Mesothelial cell of epicardium (in vitro differentiated cells): ENCODE data around the gene ITGB6. TPM values are rescaled to one million over a fixed set of nuclear protein-coding genes. Genes with fewer than 3 reads are reported as not detected.

ENCODE experiments used
- DNase-seq, 2 experiments: peaks; one replicate each; pipeline ENCODE4 v3.0.0; 2021; ENCODE audit warnings: low spot score in 2 of 2; ENCODE audit not compliant: unreplicated experiment in 2 of 2
- H3K27ac Mint-ChIP-seq: 2 replicates; pipeline ENCODE4 v1.8.0; 2021; ENCODE audit warnings: mixed read lengths
- H3K27me3 Mint-ChIP-seq: 2 replicates; pipeline ENCODE4 v1.8.0; 2021; ENCODE audit warnings: low read depth, mixed read lengths
- H3K36me3 Mint-ChIP-seq: 2 replicates; pipeline ENCODE4 v1.8.0; 2021; ENCODE audit warnings: mixed read lengths
- H3K4me1 Mint-ChIP-seq: 2 replicates; pipeline ENCODE4 v1.8.0; 2021; ENCODE audit warnings: mixed read lengths
- H3K4me3 Mint-ChIP-seq: 2 replicates; pipeline ENCODE4 v1.8.0; 2021; ENCODE audit warnings: mild to moderate bottlenecking, moderate library complexity, mixed read lengths
- H3K9me3 Mint-ChIP-seq: 2 replicates; pipeline ENCODE4 v1.8.0; 2021; ENCODE audit warnings: mixed read lengths
- total RNA-seq: library from RNA; stranded (reverse); gene quantifications from 3 replicates; pipeline ENCODE4 v1.2.1, GENCODE V29; 2021
- TF ChIP-seq, protein P1 (sequence below): fragments of 200-600 bp; sonication (generic); IDR thresholded peaks from one replicate; pipeline ENCODE4 v1.5.0; 2021; ENCODE audit warnings: antibody characterized with exemption; ENCODE audit not compliant: unreplicated experiment

The ITGB6 gene
- total RNA-seq, 1 donor from 2014 or later: 14.3 TPM

DNA sequence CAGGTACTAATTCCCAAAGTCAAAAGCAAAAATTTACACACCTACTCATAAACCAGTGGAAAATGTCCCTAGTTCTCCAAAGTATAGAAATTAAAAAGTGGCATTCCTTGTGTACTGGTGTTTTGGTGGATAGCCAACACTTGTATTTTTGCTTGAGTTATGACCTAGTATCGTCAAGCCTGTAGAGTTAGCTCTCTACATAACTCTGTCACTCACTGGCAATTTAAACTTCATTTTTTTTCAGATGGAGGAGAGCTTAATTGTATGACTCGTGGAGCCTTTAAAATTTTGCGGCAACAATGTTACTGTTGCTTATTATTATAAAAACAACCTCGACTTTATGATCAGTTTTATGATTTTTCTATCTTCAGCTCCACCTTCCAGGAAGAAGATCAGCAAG, 58.7 kb downstream of the ITGB6 start:
- TF ChIP-seq, protein P1, sequence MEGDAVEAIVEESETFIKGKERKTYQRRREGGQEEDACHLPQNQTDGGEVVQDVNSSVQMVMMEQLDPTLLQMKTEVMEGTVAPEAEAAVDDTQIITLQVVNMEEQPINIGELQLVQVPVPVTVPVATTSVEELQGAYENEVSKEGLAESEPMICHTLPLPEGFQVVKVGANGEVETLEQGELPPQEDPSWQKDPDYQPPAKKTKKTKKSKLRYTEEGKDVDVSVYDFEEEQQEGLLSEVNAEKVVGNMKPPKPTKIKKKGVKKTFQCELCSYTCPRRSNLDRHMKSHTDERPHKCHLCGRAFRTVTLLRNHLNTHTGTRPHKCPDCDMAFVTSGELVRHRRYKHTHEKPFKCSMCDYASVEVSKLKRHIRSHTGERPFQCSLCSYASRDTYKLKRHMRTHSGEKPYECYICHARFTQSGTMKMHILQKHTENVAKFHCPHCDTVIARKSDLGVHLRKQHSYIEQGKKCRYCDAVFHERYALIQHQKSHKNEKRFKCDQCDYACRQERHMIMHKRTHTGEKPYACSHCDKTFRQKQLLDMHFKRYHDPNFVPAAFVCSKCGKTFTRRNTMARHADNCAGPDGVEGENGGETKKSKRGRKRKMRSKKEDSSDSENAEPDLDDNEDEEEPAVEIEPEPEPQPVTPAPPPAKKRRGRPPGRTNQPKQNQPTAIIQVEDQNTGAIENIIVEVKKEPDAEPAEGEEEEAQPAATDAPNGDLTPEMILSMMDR: no peak
- Mint-ChIP-seq H3K27ac (peak overlapping the region; percentile 94), H3K4me1 (peaks cover 38% of the 10 kb centered on the region), H3K27me3 (no peaks in the 10 kb centered on the region), H3K9me3 (no peaks in the 10 kb centered on the region), H3K36me3 (no peaks in the 10 kb centered on the region), H3K4me3 (no peak overlapping the region)
- no peak for DNase-seq

DNA sequence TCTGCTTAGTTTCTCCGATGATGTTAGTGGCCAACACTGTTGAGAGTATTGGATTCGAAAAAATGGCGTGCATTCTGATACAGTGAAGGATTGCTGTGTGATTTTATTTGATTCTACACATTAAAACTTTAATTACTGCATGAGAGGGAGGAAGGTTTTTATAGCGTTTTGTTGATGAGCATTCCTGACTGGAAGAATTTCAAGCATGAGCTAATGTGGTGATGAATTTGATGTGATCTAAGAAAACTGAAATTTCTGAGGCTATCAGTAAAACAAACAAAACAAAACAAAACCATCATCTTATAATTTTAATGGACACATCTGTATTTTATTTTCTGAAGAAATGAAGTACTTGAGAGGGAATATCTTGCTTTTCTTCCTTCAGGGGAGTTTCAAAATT, 59.6 kb downstream of the ITGB6 start:
- Mint-ChIP-seq H3K4me3 (no peak overlapping the region), H3K36me3 (no peaks in the 10 kb centered on the region), H3K4me1 (peaks cover 38% of the 10 kb centered on the region), H3K27me3 (no peaks in the 10 kb centered on the region), H3K9me3 (no peaks in the 10 kb centered on the region), H3K27ac (peak overlapping the region; percentile 94)
- DNase-seq: no peak
- TF ChIP-seq, protein P1: no peak

DNA sequence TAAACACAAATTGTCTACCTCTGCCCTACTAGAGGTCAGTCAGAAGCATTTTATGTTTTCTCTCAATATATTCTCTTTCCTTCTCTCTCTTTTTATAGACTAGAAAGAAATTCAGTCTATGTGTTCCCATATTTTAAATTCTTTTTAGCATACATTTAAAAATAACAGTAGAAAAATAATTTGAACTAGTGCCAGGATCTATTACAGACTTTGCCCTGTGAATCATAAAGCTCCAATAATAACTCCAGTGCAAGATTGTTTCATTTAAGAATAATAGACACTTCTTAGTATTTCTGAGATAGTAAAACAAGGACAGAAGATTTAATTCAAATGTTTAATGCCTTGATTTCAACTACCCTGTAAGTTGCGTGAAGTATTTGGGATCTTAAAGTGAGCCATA, 60.1 kb downstream of the ITGB6 start:
- H3K4me1 Mint-ChIP-seq: peaks cover 38% of the 10 kb centered on the region
- H3K9me3 Mint-ChIP-seq: no peaks in the 10 kb centered on the region
- no peaks in the 10 kb centered on the region for H3K27me3 Mint-ChIP-seq
- no peaks in the 10 kb centered on the region for H3K36me3 Mint-ChIP-seq
- DNase-seq: no peak
- H3K27ac Mint-ChIP-seq: peak overlapping the region; percentile 94
- TF ChIP-seq, protein P1: no peak
- H3K4me3 Mint-ChIP-seq: no peak overlapping the region

DNA sequence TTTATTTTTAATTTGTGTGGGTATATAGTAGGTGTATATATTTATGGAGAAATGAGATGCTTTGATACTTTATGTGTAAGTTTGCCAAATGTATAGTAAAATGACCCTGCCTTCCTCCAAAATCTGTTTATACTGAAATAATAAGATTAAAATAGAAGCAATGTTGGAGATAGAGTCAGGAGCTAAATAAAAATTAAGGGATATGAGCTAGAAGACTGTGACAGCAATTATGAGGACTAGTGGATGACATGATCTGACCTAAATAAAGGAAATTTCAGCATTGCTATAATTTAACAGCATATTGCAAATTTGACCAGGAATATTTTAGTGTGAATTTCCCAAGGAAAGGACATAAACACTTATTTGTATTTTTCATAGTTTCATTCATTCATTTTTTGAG, 60.7 kb downstream of the ITGB6 start:
- Mint-ChIP-seq H3K4me3 (no peak overlapping the region), H3K27me3 (no peaks in the 10 kb centered on the region), H3K9me3 (no peaks in the 10 kb centered on the region), H3K36me3 (no peaks in the 10 kb centered on the region), H3K4me1 (peaks cover 38% of the 10 kb centered on the region), H3K27ac (peak overlapping the region; percentile 94)
- TF ChIP-seq, protein P1: no peak
- no peak for DNase-seq

DNA sequence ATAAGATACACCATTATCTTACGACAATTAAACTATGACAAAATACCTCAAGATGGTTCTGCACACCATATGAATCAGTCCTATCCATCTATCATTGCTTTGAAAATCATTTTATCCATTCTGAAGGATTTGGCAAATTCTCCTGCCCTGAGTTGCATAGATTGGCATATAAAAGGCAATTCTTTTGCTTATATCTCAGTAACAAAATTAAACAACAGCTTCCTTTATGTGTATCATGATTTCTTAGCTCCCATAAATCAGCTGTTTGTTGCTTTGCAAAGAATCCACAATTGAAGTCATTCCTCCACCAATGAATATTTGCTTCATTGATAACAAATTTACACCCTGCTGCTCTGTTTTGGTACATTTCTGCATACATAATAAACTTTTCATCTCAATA, 61.7 kb downstream of the ITGB6 start:
- Mint-ChIP-seq H3K4me1 (peaks cover 38% of the 10 kb centered on the region), H3K27me3 (no peaks in the 10 kb centered on the region), H3K9me3 (no peaks in the 10 kb centered on the region), H3K36me3 (no peaks in the 10 kb centered on the region), H3K4me3 (no peak overlapping the region), H3K27ac (no peak overlapping the region)
- no peak for DNase-seq
- TF ChIP-seq, protein P1: no peak

DNA sequence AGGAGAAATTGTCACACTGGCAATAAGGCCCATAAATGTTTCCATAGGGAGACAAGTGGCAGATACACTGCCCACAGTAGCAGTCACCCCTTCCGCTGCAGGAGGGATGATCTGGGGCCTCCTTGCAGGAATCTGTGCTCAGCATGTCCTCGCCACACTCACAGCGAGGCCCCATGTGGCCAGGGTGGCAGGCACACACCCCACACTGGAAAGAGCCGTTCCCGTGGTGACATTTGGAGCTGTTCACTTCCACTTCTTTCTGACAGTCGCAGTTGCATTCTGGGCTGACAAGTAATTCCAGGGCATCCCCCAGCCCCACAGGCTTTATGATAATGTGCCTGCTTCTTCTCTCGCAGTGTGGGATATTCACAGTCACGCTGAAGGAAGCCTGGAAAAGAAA, 62.6 kb downstream of the ITGB6 start:
- Mint-ChIP-seq H3K4me1 (peaks cover 37% of the 10 kb centered on the region), H3K9me3 (no peaks in the 10 kb centered on the region), H3K4me3 (no peak overlapping the region), H3K27me3 (no peaks in the 10 kb centered on the region), H3K27ac (peak overlapping the region; percentile 2), H3K36me3 (no peaks in the 10 kb centered on the region)
- no peak for DNase-seq
- TF ChIP-seq, protein P1: no peak
